ENCODE results near the gene ABL1.

GRCh38 chr9:130883479-130883878 is 48.4 kb downstream of the ABL1 start:
- no peak for TF ChIP-seq CTCF (IDR thresholded peaks at IDR 0.05)
- no peak for TF ChIP-seq POLR2A (IDR thresholded peaks at IDR 0.05)

Data from sigmoid colon (tissue), 3 donors.